ENCODE measurements around the gene SERGEF. TPM values are rescaled to one million over a fixed set of nuclear protein-coding genes. Genes with fewer than 3 reads are reported as not detected.
A peak's percentile ranks its signal among the peaks of the same experiment; 100 is the strongest.

Gene SERGEF
- total and polyA plus RNA-seq, 2 donors from 2014 or later = 33.2 to 63.0 TPM

- Histone ChIP-seq H3K9ac (ENCODE audit: low read length in 3 of 3) (no peak overlapping the region), H3K36me3 (ENCODE audit: control insufficient read depth in 2 of 3, insufficient read depth in 3 of 3, low read length in 3 of 3) (no peaks in the 10 kb centered on the region), H3K4me1 (ENCODE audit: control insufficient read depth in 2 of 3, insufficient read depth in 2 of 3, low read depth in 1 of 3, low read length in 3 of 3) (no peaks in the 10 kb centered on the region), H3K27me3 (ENCODE audit: control insufficient read depth, insufficient read depth, low read length) (no peaks in the 10 kb centered on the region), H3K9me3 (ENCODE audit: control insufficient read depth in 2 of 3, insufficient read depth in 1 of 3, low read length in 3 of 3) (no peaks in the 10 kb centered on the region), H3K27ac (ENCODE audit: low read depth in 2 of 2, low read length in 2 of 2) (no peak overlapping the region), H3K4me3 (ENCODE audit: low read length in 3 of 3) (no peak overlapping the region)
- FAIRE-seq (no peak), DNase-seq (no peak)
- TF ChIP-seq CTCF (IDR thresholded peaks at IDR 0.05; ENCODE audit: borderline replicate concordance, extremely low read depth, insufficient read depth) = no peak
- intact Hi-C loops (cut with DNase I) = no loop called here
Observed at GRCh38 chr11:17851697-17852096, 161.2 kb downstream of the SERGEF start.

GRCh38 chr11:17850336-17850735 lies 162.5 kb downstream of the SERGEF start:
- DNase-seq = no peak
- no peaks in the 10 kb centered on the region for H3K27me3 ChIP-seq (ENCODE audit: control insufficient read depth, insufficient read depth, low read length)
- H3K27ac ChIP-seq (ENCODE audit: low read depth in 2 of 2, low read length in 2 of 2) = no peak overlapping the region
- no peaks in the 10 kb centered on the region for H3K4me1 ChIP-seq (ENCODE audit: control insufficient read depth in 2 of 3, insufficient read depth in 2 of 3, low read depth in 1 of 3, low read length in 3 of 3)
- FAIRE-seq = no peak
- no peaks in the 10 kb centered on the region for H3K36me3 ChIP-seq (ENCODE audit: control insufficient read depth in 2 of 3, insufficient read depth in 3 of 3, low read length in 3 of 3)
- intact Hi-C loops (cut with DNase I) = no loop called here
- no peak for TF ChIP-seq CTCF (IDR thresholded peaks at IDR 0.05; ENCODE audit: borderline replicate concordance, extremely low read depth, insufficient read depth)
- no peak overlapping the region for H3K4me3 ChIP-seq (ENCODE audit: low read length in 3 of 3)
- H3K9ac ChIP-seq (ENCODE audit: low read length in 3 of 3) = no peak overlapping the region
- no peaks in the 10 kb centered on the region for H3K9me3 ChIP-seq (ENCODE audit: control insufficient read depth in 2 of 3, insufficient read depth in 1 of 3, low read length in 3 of 3)

GRCh38 chr11:17848715-17849114 lies 164.1 kb downstream of the SERGEF start:
- no peak overlapping the region for H3K27ac ChIP-seq (ENCODE audit: low read depth in 2 of 2, low read length in 2 of 2)
- no peaks in the 10 kb centered on the region for H3K4me1 ChIP-seq (ENCODE audit: control insufficient read depth in 2 of 3, insufficient read depth in 2 of 3, low read depth in 1 of 3, low read length in 3 of 3)
- DNase-seq (no peak), FAIRE-seq (no peak)
- H3K27me3 ChIP-seq (ENCODE audit: control insufficient read depth, insufficient read depth, low read length) = no peaks in the 10 kb centered on the region
- no peak overlapping the region for H3K9ac ChIP-seq (ENCODE audit: low read length in 3 of 3)
- no peak overlapping the region for H3K4me3 ChIP-seq (ENCODE audit: low read length in 3 of 3)
- H3K36me3 ChIP-seq (ENCODE audit: control insufficient read depth in 2 of 3, insufficient read depth in 3 of 3, low read length in 3 of 3) = no peaks in the 10 kb centered on the region
- H3K9me3 ChIP-seq (ENCODE audit: control insufficient read depth in 2 of 3, insufficient read depth in 1 of 3, low read length in 3 of 3) = no peaks in the 10 kb centered on the region
- no peak for TF ChIP-seq CTCF (IDR thresholded peaks at IDR 0.05; ENCODE audit: borderline replicate concordance, extremely low read depth, insufficient read depth)
- intact Hi-C loops (cut with DNase I) = no loop called here

- Histone ChIP-seq H3K27me3 (ENCODE audit: control insufficient read depth, insufficient read depth, low read length) (no peaks in the 10 kb centered on the region), H3K4me1 (ENCODE audit: control insufficient read depth in 2 of 3, insufficient read depth in 2 of 3, low read depth in 1 of 3, low read length in 3 of 3) (no peaks in the 10 kb centered on the region), H3K9ac (ENCODE audit: low read length in 3 of 3) (no peak overlapping the region), H3K27ac (ENCODE audit: low read depth in 2 of 2, low read length in 2 of 2) (no peak overlapping the region), H3K4me3 (ENCODE audit: low read length in 3 of 3) (no peak overlapping the region), H3K9me3 (ENCODE audit: control insufficient read depth in 2 of 3, insufficient read depth in 1 of 3, low read length in 3 of 3) (no peaks in the 10 kb centered on the region), H3K36me3 (ENCODE audit: control insufficient read depth in 2 of 3, insufficient read depth in 3 of 3, low read length in 3 of 3) (no peaks in the 10 kb centered on the region)
- DNase-seq (peak in 3 of 5 donors; percentile 39 to 59 (median 44)), FAIRE-seq (no peak)
- intact Hi-C loops (cut with DNase I) = no loop called here
- TF ChIP-seq CTCF (IDR thresholded peaks at IDR 0.05; ENCODE audit: borderline replicate concordance, extremely low read depth, insufficient read depth) = peak; percentile 27
Observed at GRCh38 chr11:17846852-17847453, 165.9 kb downstream of the SERGEF start.

All from kidney (tissue), 14 donors.